Right renal cortex interstitium (tissue), 3 donors: ENCODE results near the gene CCDC57. TPM values are rescaled to one million over a fixed set of nuclear protein-coding genes. Genes with fewer than 3 reads are reported as not detected.

Experiments
- DNase-seq, 3 donors: peaks; one replicate each; pipeline ENCODE4 v3.0.0-alpha.2; 2013; ENCODE audit warnings: low read depth in 3 of 3, low spot score in 2 of 3
- polyA plus RNA-seq, 3 donors: library from polyadenylated mRNA; unstranded; fragments of 120-200 nt; gene quantifications; one replicate each; pipeline ENCODE4 v1.2.1, GENCODE V29; 2013; ENCODE audit not compliant: insufficient read length in 3 of 3

Gene CCDC57
- polyA plus RNA-seq, 3 donors, result 31.9 to 35.2 (median 35.0) TPM

GRCh38 chr17:82076018-82076784 is 136.4 kb downstream of the CCDC57 start:
- DNase-seq, result no peak

DNA sequence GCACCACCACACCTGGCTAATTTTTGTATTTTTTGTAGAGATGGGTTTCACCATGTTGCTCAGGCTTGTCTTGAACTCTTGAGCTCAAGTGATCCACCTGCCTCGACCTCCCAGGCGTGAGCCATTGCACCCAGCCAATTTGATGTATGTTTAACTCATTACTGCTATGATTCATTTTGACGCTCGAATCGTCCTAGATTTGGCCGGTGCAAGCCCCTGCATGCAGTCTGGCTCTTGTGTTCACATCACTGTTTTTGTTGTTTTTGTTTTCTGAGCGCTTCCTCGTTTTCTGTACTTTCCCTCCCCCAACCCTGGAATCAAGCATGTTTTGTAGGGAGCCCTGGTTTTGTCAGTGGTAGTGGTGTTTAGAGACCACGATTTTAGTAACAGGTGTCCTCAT is 139.2 kb downstream of the CCDC57 start:
- DNase-seq, result no peak

GRCh38 chr17:82072827-82073226 is 139.8 kb downstream of the CCDC57 start:
- DNase-seq, result no peak

DNA sequence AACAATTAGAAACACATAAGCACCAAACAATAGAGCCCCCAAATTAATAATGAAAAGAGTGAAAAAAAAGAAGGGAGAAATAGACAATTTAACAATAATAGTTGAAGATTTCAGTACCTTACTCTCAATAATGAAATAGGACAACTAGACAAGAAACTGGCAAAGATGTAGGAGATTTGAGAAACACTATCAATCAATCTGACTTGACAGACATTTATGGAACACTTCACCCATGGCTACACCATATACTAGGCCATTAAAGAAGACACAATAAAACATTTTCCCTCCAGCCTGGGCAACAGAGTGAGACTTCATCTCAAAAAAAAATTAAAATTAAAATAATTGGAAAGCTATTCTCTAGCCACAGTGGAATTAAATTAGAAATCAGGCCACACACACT is 142.0 kb downstream of the CCDC57 start:
- DNase-seq, result no peak

DNA sequence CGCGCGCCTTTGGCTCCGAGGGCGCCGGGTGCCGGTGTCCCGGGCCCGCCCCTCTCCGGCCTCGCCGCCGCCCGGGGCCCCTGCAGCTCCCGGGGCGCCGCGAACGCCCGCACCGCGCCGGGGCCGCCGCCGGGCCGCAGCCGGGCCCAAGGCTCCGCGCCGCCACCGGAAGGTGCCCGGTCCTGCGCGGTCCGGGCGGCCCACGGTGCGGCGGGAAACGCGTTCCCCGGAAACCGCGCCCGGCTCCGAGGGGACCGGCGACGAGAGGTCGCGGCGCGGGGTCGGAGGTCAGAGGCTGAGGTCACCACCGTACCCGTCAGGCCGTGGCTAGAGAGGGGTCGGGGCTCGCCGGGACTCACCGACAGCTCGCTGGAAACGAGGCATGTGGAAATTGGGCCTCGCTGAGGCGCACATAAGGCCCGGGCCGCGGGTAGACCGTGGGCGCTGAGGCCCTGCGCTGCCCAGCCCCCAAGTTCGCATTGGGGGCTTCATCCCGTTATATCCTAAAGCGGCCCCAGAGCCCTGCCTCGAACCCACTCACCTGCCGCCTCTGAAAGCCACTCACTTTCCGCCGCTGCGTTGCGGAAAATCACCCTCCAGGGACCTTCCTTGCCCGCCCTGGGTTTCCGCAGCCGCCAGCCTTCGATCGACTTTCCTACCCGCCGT is 146.9 kb downstream of the CCDC57 start, which contains the start of gene DUS1L:
Gene DUS1L, minus strand, starts transcription at position 167 of the 666 bp plus-strand sequence. CDS start 745 bp downstream, outside the sequence.
- peak in 2 of 3 donors; percentile 15 to 16 for DNase-seq

GRCh38 chr17:82065193-82065637 is 147.4 kb downstream of the CCDC57 start:
- no peak for DNase-seq

DNA sequence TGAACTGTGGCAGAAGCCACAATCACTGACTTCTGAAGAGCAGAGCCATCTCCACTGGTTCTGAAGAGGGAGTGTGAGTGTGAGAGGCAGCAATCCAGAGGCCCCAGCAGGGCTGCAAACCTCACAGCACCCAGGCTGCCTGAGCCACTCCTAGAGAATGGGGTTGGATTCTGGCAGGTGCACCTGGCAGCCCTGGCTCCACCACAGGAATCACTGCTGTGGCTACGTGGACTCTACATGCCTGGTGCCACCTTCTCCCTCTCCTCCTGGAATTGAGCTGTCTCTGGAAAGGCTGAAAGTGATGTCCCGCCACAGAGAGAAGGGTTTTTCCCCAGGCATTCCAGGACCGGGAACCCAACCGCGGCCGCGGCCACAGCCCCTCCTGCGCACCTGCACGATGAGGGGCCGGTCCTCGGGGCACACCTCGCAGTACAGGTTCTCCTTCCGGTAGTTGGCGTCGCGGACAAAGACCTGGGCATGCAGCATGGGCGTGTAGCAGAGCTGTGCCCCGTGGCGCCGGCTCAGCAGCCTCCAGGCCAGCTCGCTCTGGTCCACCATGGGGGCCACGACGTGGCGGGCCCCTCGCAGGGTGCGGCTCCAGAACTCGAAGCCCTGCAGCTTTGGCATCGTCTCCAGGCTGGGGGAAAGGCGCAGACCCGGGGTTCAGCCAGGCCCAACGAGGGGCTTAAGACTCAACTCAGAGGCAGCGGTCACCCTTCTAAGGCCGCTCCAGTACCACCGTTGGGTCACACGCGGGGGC is 148.0 kb downstream of the CCDC57 start:
- no peak for DNase-seq

DNA sequence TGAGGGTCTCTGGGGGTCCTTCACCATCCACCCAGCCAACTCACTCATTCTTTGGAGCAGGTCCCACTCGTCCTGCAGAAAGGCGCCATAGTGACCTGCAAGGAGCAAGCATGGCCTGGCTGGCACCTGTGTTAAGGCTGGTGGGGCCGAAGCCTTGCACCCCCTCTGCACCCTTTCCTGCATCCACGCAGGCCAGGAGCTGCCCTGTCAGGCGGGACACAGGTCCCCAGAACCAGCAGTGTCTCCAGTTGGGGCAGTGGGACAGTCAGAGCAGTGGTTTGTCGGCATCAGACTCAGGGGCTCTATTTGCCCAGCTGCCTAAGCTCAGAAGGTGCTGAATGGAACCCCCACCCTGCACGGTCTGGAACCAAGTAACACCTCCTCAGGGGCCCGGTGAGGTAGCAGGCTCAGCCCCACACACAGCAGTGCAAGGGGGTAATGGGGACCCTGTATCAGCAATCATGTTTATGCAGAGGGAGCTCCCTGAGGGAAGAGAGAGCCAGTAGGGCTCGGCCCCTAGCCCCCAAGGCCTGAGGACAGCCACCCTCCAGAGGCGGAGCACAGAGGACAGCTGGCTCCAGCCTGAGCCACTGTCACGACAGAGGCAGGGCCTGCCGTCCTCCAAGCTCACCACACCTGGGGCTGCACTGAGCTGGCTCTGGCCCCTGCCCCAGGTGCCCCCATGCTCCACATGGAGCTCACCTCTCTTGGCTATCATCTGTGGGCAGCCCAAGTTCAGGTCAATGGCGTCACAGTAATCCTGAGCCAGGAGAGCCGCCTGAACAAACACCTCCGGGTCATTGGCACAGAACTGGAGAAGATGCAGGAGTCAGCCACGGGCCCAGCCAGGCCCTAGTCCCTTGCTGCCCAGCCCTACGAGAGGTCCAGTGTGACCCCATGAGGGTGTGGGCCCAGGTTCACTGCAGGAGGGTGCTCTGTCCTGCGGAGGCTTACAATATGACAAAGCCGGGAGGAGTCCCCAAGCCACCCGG is 148.9 kb downstream of the CCDC57 start:
- DNase-seq, result no peak

- DNase-seq, result no peak
Observed at GRCh38 chr17:82062984-82063368, 149.7 kb downstream of the CCDC57 start.

DNA sequence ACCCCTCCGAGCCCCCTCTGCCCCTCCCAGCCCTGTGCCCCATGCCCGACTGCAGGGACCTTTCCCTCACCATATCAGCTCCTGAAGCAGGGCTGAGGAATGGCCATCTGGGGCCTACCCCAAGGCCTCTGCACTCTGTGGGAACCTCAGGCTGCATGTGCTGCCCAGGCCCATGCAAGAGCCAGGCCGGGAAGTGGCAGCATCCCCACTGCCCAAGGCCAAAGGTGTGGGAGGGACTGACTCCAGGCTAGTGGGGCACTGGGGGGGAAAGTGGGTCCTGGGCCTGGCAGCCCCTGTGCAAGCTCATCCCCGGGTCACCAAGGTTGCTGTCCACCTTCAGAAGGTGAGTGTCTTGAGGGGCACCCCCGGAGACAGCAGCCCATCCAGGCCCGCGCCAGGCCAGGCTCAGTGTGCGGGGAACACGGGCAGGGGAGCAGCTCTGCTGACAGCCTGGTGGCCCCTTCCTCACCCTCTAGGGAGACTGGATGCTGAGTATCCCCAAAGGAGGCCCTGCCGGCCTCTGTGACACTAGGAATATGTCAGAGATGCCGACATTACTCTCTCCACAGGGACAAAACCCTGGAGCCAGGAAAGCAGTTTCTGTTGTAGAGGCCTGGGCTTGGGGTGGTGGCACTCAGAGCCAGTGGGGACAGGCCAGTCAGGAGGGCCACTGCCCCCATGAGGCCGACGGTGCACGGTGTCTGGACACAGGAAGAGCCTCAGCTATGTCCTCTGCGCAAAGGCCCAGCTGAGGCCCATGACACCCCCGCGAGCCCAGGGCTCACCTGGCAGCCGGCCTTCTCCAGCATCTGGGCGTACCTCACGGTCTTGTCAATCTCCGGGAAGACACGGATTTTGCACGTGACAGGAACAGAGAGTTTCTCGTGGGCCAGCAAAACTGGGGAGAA is 150.3 kb downstream of the CCDC57 start:
- DNase-seq, result no peak

DNA sequence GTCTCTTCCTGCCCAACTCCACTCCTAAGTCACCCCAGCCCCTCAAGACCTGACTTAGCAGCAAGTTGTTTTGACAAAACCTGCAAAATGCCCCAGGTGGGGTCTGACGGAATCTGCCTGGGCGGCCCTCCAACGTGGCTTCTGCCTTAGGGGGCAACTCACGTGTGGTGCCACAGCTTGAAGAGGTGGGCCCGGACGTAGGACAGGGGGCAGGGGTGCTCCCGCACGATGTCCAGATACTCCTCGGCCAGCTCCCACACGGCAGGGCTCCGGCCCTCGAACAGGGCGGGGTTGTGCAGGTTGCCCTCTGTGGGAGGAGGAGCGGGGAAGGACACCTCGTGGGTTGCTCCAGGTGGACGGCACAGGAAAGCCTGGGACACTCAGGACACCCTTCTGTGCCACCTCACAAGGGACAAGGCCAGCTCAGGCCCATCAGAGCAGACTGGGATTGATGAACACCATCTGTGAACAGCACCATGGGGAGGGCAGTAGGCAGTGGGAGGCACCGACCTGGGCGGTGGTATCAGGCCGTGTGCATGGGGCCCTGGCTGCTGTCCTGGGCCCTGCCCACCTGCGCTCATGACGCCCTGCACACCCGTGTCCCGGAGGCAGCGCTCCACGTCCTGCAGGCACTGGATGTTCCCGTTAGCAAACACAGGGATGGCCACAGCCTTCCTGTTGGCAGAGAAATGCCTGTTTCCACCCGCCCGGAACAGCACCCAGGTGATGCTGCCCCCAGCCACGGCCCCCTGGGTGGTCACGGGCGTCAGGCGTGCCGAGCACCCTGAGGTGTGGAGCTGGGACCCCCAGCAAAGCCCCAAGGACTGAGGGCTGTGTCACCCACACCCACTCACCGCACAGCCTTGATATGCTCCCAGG is 151.4 kb downstream of the CCDC57 start:
- DNase-seq, result no peak

GRCh38 chr17:82060614-82061013 is 152.0 kb downstream of the CCDC57 start:
- DNase-seq, result no peak

DNA sequence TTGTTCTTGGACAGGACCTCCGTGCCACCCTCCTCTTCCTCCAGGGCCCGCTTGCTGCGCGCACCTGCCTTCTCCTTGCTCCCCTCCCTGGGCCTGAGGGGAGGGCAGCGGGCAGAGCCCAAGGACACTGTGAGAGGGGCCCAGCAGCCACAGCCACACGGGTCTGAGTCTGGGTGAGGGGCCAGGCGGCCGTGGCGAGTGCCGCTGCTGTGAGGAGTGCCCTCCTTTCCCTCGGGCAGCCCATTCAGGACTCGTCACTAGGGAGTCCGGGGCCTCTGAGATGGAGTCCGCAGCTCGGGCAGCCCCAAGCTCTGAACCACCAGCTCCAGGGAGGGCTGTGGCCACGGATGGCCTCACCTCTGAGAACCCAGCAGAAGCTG is 152.7 kb downstream of the CCDC57 start:
- no peak for DNase-seq

- DNase-seq, result no peak
Observed at GRCh38 chr17:82059272-82060000, 153.2 kb downstream of the CCDC57 start.

DNA sequence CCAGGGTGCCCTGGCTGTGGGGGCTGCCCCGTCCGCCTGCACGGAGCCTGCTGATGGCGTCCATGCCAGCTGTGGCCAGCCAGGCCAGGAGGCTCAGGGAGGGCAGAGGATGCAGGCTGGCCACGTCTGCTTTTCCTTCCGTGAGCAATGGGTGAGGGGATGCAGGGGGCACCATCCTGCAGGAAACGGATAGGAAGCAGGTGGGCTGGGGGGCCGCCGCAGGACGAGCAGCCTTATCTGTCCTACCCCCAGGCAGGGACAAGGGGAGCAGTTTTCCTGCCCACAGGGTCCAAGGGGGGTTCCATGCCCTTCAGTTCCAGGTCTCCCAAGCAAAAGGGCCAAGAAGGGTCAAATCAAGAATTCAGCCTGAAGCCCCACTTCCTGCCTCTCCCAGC is 153.8 kb downstream of the CCDC57 start:
- DNase-seq, result no peak

- no peak for DNase-seq
Observed at GRCh38 chr17:82058230-82058854, 154.3 kb downstream of the CCDC57 start.
